ENCODE results near the gene MSRB1. TPM values are rescaled to one million over a fixed set of nuclear protein-coding genes. Genes with fewer than 3 reads are reported as not detected.
"Not testable (repeated sequence)": the region's sequence is repeated elsewhere in the genome, so short reads cannot be mapped to it uniquely, and the experiment has no call there.

Gene MSRB1
- total and polyA plus RNA-seq, 5 donors: 18.0 to 39.2 (median 26.9) TPM

- ATAC-seq: no peak
- intact Hi-C loops (cut with DNase I): no loop called here
- DNase-seq: peak in 1 of 3 donors; percentile 3
- Histone ChIP-seq H3K27ac (ENCODE audit: low read length) (no peak overlapping the region), H3K4me3 (ENCODE audit: low read length) (no peak overlapping the region), H3K9me3 (ENCODE audit: control insufficient read depth, low read length) (no peaks in the 10 kb centered on the region), H3K27me3 (ENCODE audit: control insufficient read depth, insufficient read depth) (no peaks in the 10 kb centered on the region), H3K4me1 (ENCODE audit: control insufficient read depth, insufficient read depth, low read length) (no peaks in the 10 kb centered on the region)
- 82% methylated on average over 9 of the region's 9 CpGs for WGBS
These were observed 42.6 kb downstream of the MSRB1 start for GRCh38 chr16:1900452-1900774.

GRCh38 chr16:1899641-1900451 lies 43.2 kb downstream of the MSRB1 start:
- no peaks in the 10 kb centered on the region for H3K4me1 ChIP-seq (ENCODE audit: control insufficient read depth, insufficient read depth, low read length)
- intact Hi-C loops (cut with DNase I): no loop called here
- no peak overlapping the region for H3K27ac ChIP-seq (ENCODE audit: low read length)
- H3K4me3 ChIP-seq (ENCODE audit: low read length): no peak overlapping the region
- H3K9me3 ChIP-seq (ENCODE audit: control insufficient read depth, low read length): no peaks in the 10 kb centered on the region
- DNase-seq (peak in 1 of 3 donors; percentile 26), ATAC-seq (no peak)
- WGBS: 78% methylated on average over 16 of the region's 16 CpGs
- H3K27me3 ChIP-seq (ENCODE audit: control insufficient read depth, insufficient read depth): no peaks in the 10 kb centered on the region

- H3K27ac ChIP-seq (ENCODE audit: low read length); DNase-seq; H3K4me1 ChIP-seq (ENCODE audit: control insufficient read depth, insufficient read depth, low read length); ATAC-seq; H3K27me3 ChIP-seq (ENCODE audit: control insufficient read depth, insufficient read depth); intact Hi-C loops (cut with DNase I); H3K9me3 ChIP-seq (ENCODE audit: control insufficient read depth, low read length); H3K4me3 ChIP-seq (ENCODE audit: low read length): not testable (repeated sequence)
- WGBS: 86% methylated on average over 2 of the region's 2 CpGs
These were observed 45.3 kb downstream of the MSRB1 start for GRCh38 chr16:1897692-1898091.

GRCh38 chr16:1895949-1896675 lies 46.9 kb downstream of the MSRB1 start:
- intact Hi-C loops (cut with DNase I): no loop called here
- DNase-seq (peak in 1 of 3 donors; percentile 16), ATAC-seq (no peak)
- Histone ChIP-seq H3K9me3 (ENCODE audit: control insufficient read depth, low read length) (no peaks in the 10 kb centered on the region), H3K27ac (ENCODE audit: low read length) (no peak overlapping the region), H3K4me1 (ENCODE audit: control insufficient read depth, insufficient read depth, low read length) (no peaks in the 10 kb centered on the region), H3K4me3 (ENCODE audit: low read length) (no peak overlapping the region), H3K27me3 (ENCODE audit: control insufficient read depth, insufficient read depth) (no peaks in the 10 kb centered on the region)
- WGBS: 78% methylated on average over 27 of the region's 27 CpGs

- Histone ChIP-seq H3K4me3 (ENCODE audit: low read length) (no peak overlapping the region), H3K27ac (ENCODE audit: low read length) (no peak overlapping the region), H3K27me3 (ENCODE audit: control insufficient read depth, insufficient read depth) (no peaks in the 10 kb centered on the region), H3K9me3 (ENCODE audit: control insufficient read depth, low read length) (no peaks in the 10 kb centered on the region), H3K4me1 (ENCODE audit: control insufficient read depth, insufficient read depth, low read length) (no peaks in the 10 kb centered on the region)
- ATAC-seq (no peak), DNase-seq (peak in 1 of 3 donors; percentile 12)
- WGBS: 84% methylated on average over 5 of the region's 5 CpGs
- intact Hi-C loops (cut with DNase I): no loop called here
These were observed 47.9 kb downstream of the MSRB1 start for GRCh38 chr16:1895068-1895467.

GRCh38 chr16:1890708-1891050 lies 52.3 kb downstream of the MSRB1 start:
- intact Hi-C loops (cut with DNase I): no loop called here
- H3K9me3 ChIP-seq (ENCODE audit: control insufficient read depth, low read length): no peaks in the 10 kb centered on the region
- DNase-seq: no peak
- H3K27me3 ChIP-seq (ENCODE audit: control insufficient read depth, insufficient read depth): no peaks in the 10 kb centered on the region
- no peak overlapping the region for H3K27ac ChIP-seq (ENCODE audit: low read length)
- H3K4me1 ChIP-seq (ENCODE audit: control insufficient read depth, insufficient read depth, low read length): no peaks in the 10 kb centered on the region
- 56% methylated on average over 4 of the region's 4 CpGs for WGBS
- no peak overlapping the region for H3K4me3 ChIP-seq (ENCODE audit: low read length)
- ATAC-seq: no peak

- no peak overlapping the region for H3K27ac ChIP-seq (ENCODE audit: low read length)
- H3K4me3 ChIP-seq (ENCODE audit: low read length): no peak overlapping the region
- no peaks in the 10 kb centered on the region for H3K27me3 ChIP-seq (ENCODE audit: control insufficient read depth, insufficient read depth)
- H3K9me3 ChIP-seq (ENCODE audit: control insufficient read depth, low read length): no peaks in the 10 kb centered on the region
- intact Hi-C loops (cut with DNase I): no loop called here
- DNase-seq (peak in 1 of 3 donors; percentile 13), ATAC-seq (no peak)
- WGBS: 58% methylated on average over 16 of the region's 16 CpGs
- H3K4me1 ChIP-seq (ENCODE audit: control insufficient read depth, insufficient read depth, low read length): no peaks in the 10 kb centered on the region
These were observed 52.8 kb downstream of the MSRB1 start for GRCh38 chr16:1890024-1890707.

Other genes with a start within 250 kb of the MSRB1 start
- gene MAPK8IP3, start 237.0 kb downstream of the MSRB1 start, total RNA-seq: 10 to 100 TPM; 71.1 to 87.6 (median 79.8) TPM
- 69.3 TPM for gene MAPK8IP3, start 237.0 kb downstream of the MSRB1 start, polyA plus RNA-seq
- 10 to 100 TPM; 36.5 to 55.4 (median 47.4) TPM for gene NME3, start 171.7 kb downstream of the MSRB1 start, total RNA-seq
- 75.2 TPM for gene NME3, start 171.7 kb downstream of the MSRB1 start, polyA plus RNA-seq
- 10 to 100 TPM in 2 of 4 donors, 1 to 10 TPM in 2; 8.1 to 11.3 (median 9.8) TPM for gene EME2, start 170.4 kb downstream of the MSRB1 start, total RNA-seq
- 6.3 TPM for gene EME2, start 170.4 kb downstream of the MSRB1 start, polyA plus RNA-seq
- 10 to 100 TPM; 53.3 to 80.0 (median 69.1) TPM for gene MRPS34, start 170.1 kb downstream of the MSRB1 start, total RNA-seq
- 91.4 TPM for gene MRPS34, start 170.1 kb downstream of the MSRB1 start, polyA plus RNA-seq
- gene SPSB3, start 160.6 kb downstream of the MSRB1 start, total RNA-seq: 10 to 100 TPM; 24.5 to 41.3 (median 34.1) TPM
- gene SPSB3, start 160.6 kb downstream of the MSRB1 start, polyA plus RNA-seq: 51.8 TPM
- gene NUBP2, start 160.2 kb downstream of the MSRB1 start, total RNA-seq: 10 to 100 TPM; 33.1 to 39.1 (median 35.9) TPM
- gene NUBP2, start 160.2 kb downstream of the MSRB1 start, polyA plus RNA-seq: 45.3 TPM
- not detected for gene IGFALS, start 149.5 kb downstream of the MSRB1 start, total RNA-seq
- gene IGFALS, start 149.5 kb downstream of the MSRB1 start, polyA plus RNA-seq: 0.05 TPM
- gene HAGH, start 116.4 kb downstream of the MSRB1 start, total RNA-seq: 100 to 1,000 TPM; 123 to 155 (median 141) TPM
- 224 TPM for gene HAGH, start 116.4 kb downstream of the MSRB1 start, polyA plus RNA-seq
- 10 to 100 TPM; 18.8 to 26.5 (median 22.6) TPM for gene FAHD1, start 116.0 kb downstream of the MSRB1 start, total RNA-seq
- gene FAHD1, start 116.0 kb downstream of the MSRB1 start, polyA plus RNA-seq: 46.4 TPM
- gene MEIOB, start 71.0 kb downstream of the MSRB1 start, total RNA-seq: not detected
- not detected for gene MEIOB, start 71.0 kb downstream of the MSRB1 start, polyA plus RNA-seq
- gene HS3ST6, start 24.8 kb downstream of the MSRB1 start, total RNA-seq: not detected
- not detected for gene HS3ST6, start 24.8 kb downstream of the MSRB1 start, polyA plus RNA-seq
- 10 to 100 TPM; 21.1 to 47.2 (median 24.2) TPM for gene RPL3L, start 11.5 kb upstream of the MSRB1 start, total RNA-seq
- 37.3 TPM for gene RPL3L, start 11.5 kb upstream of the MSRB1 start, polyA plus RNA-seq
- gene NDUFB10, start 16.3 kb upstream of the MSRB1 start, total RNA-seq: 100 to 1,000 TPM; 397 to 535 (median 467) TPM
- 1,316 TPM for gene NDUFB10, start 16.3 kb upstream of the MSRB1 start, polyA plus RNA-seq
- gene RPS2, start 21.6 kb upstream of the MSRB1 start, total RNA-seq: 1,000 to 10,000 TPM in 3 of 4 donors, 100 to 1,000 TPM in 1; 947 to 1,371 (median 1,063) TPM
- 1,244 TPM for gene RPS2, start 21.6 kb upstream of the MSRB1 start, polyA plus RNA-seq
- not detected for gene RNF151, start 23.7 kb upstream of the MSRB1 start, total RNA-seq
- gene RNF151, start 23.7 kb upstream of the MSRB1 start, polyA plus RNA-seq: not detected
- 10 to 100 TPM; 19.0 to 22.8 (median 19.7) TPM for gene TBL3, start 28.9 kb upstream of the MSRB1 start, total RNA-seq
- 39.6 TPM for gene TBL3, start 28.9 kb upstream of the MSRB1 start, polyA plus RNA-seq
- gene NOXO1, start 38.3 kb upstream of the MSRB1 start, total RNA-seq: not detected
- 0.29 TPM for gene NOXO1, start 38.3 kb upstream of the MSRB1 start, polyA plus RNA-seq
- 10 to 100 TPM; 19.6 to 25.7 (median 22.2) TPM for gene GFER, start 41.0 kb upstream of the MSRB1 start, total RNA-seq
- 31.7 TPM for gene GFER, start 41.0 kb upstream of the MSRB1 start, polyA plus RNA-seq
- gene SYNGR3, start 46.8 kb upstream of the MSRB1 start, total RNA-seq: 1 to 10 TPM in 1 of 4 donors, under 1 TPM in 3; 0.57 to 1.0 (median 0.68) TPM
- 1.4 TPM for gene SYNGR3, start 46.8 kb upstream of the MSRB1 start, polyA plus RNA-seq
- gene ZNF598, start 66.6 kb upstream of the MSRB1 start, total RNA-seq: 10 to 100 TPM; 16.8 to 20.5 (median 17.5) TPM
- gene ZNF598, start 66.6 kb upstream of the MSRB1 start, polyA plus RNA-seq: 14.0 TPM
- gene NPW, start 76.6 kb upstream of the MSRB1 start, total RNA-seq: not detected
- not detected for gene NPW, start 76.6 kb upstream of the MSRB1 start, polyA plus RNA-seq
- gene NHERF2, start 83.7 kb upstream of the MSRB1 start, total RNA-seq: 100 to 1,000 TPM; 131 to 257 (median 158) TPM
- 228 TPM for gene NHERF2, start 83.7 kb upstream of the MSRB1 start, polyA plus RNA-seq
- gene NTHL1, start 104.6 kb upstream of the MSRB1 start, total RNA-seq: 10 to 100 TPM in 3 of 4 donors, 1 to 10 TPM in 1; 4.3 to 14.0 (median 12.5) TPM
- gene NTHL1, start 104.6 kb upstream of the MSRB1 start, polyA plus RNA-seq: 21.3 TPM
- 10 to 100 TPM; 67.3 to 72.4 (median 69.4) TPM for gene TSC2, start 104.8 kb upstream of the MSRB1 start, total RNA-seq
- 34.7 TPM for gene TSC2, start 104.8 kb upstream of the MSRB1 start, polyA plus RNA-seq
- gene PKD1, start 192.7 kb upstream of the MSRB1 start, total RNA-seq: 100 to 1,000 TPM in 2 of 4 donors, 10 to 100 TPM in 2; 95.9 to 111 (median 99.1) TPM
- gene PKD1, start 192.7 kb upstream of the MSRB1 start, polyA plus RNA-seq: 98.4 TPM
- under 1 TPM in 3 of 4 donors, not detected in 1; 0.24 to 0.89 (median 0.88) TPM for gene RAB26, start 205.4 kb upstream of the MSRB1 start, total RNA-seq
- 0.95 TPM for gene RAB26, start 205.4 kb upstream of the MSRB1 start, polyA plus RNA-seq
- gene TRAF7, start 212.6 kb upstream of the MSRB1 start, total RNA-seq: 10 to 100 TPM; 26.1 to 39.2 (median 33.0) TPM
- gene TRAF7, start 212.6 kb upstream of the MSRB1 start, polyA plus RNA-seq: 17.7 TPM